Neural cell (in vitro differentiated cells): Measurements from ENCODE around the gene NCK2. TPM values are rescaled to one million over a fixed set of nuclear protein-coding genes. Genes with fewer than 3 reads are reported as not detected.

Experiments used
- H2AFZ ChIP-seq: fragments of 200-600, 300-800 bp; sonication (generic), shearing (Covaris generic); 2 replicates; pipeline ENCODE4 v1.6.0; 2014; ENCODE audit warnings: low read depth, mild to moderate bottlenecking, antibody characterized with exemption, low read length, moderate library complexity
- H3F3A ChIP-seq: fragments of 200-600 bp; shearing (Covaris generic); 2 replicates; pipeline ENCODE4 v1.6.1; 2016; ENCODE audit warnings: mild to moderate bottlenecking, moderate library complexity, mixed read lengths, antibody characterized with exemption, low read length; ENCODE audit not compliant: insufficient read depth, poor library complexity, severe bottlenecking
- H3K27ac ChIP-seq: fragments of 200-600, 300-800 bp; sonication (generic), shearing (Covaris generic); 2 replicates; pipeline ENCODE4 v1.5.1; 2014; ENCODE audit warnings: mild to moderate bottlenecking, low read length, moderate library complexity
- H3K27me3 ChIP-seq: fragments of 300-800, 200-600 bp; sonication (generic), shearing (Covaris generic); 2 replicates; pipeline ENCODE4 v1.6.0; 2014; ENCODE audit warnings: mild to moderate bottlenecking, low read depth, low read length, moderate library complexity; ENCODE audit not compliant: insufficient read depth
- H3K36me3 ChIP-seq: fragments of 300-800, 200-600 bp; sonication (generic), shearing (Covaris generic); 2 replicates; pipeline ENCODE4 v1.5.1; 2014; ENCODE audit warnings: mild to moderate bottlenecking, antibody characterized with exemption, low read length, moderate library complexity; ENCODE audit not compliant: insufficient read depth
- H3K4me2 ChIP-seq: fragments of 300-800, 200-600 bp; sonication (generic), shearing (Covaris generic); 2 replicates; pipeline ENCODE4 v1.6.0; 2014; ENCODE audit warnings: mild to moderate bottlenecking, low read length
- H3K4me3 ChIP-seq: fragments of 300-800, 200-600 bp; sonication (generic), shearing (Covaris generic); 2 replicates; pipeline ENCODE4 v1.5.1; 2014; ENCODE audit warnings: mild to moderate bottlenecking, low read length, moderate library complexity
- H3K79me2 ChIP-seq: fragments of 200-600 bp; shearing (Covaris generic); replicated peaks from 2 replicates; pipeline ENCODE4 v1.6.0; 2014; ENCODE audit warnings: mild to moderate bottlenecking, low read length, moderate library complexity; ENCODE audit not compliant: insufficient read depth
- H3K9ac ChIP-seq: fragments of 300-800, 200-600 bp; sonication (generic), shearing (Covaris generic); 2 replicates; pipeline ENCODE4 v1.6.1; 2016; ENCODE audit warnings: mild to moderate bottlenecking, low read length, mixed read lengths
- H3K9me2 ChIP-seq: fragments of 200-600 bp; shearing (Covaris generic); 2 replicates; pipeline ENCODE4 v1.6.1; 2016; ENCODE audit warnings: mild to moderate bottlenecking, low read length, mixed read lengths; ENCODE audit not compliant: insufficient read depth
- H3K9me3 ChIP-seq: fragments of 200-600, 300-800 bp; sonication (generic), shearing (Covaris generic); 2 replicates; pipeline ENCODE4 v1.6.1; 2016; ENCODE audit warnings: mild to moderate bottlenecking, mixed run types, low read length, moderate library complexity, mixed read lengths
- H4K20me1 ChIP-seq: fragments of 200-600 bp; shearing (Covaris generic); 2 replicates; pipeline ENCODE4 v1.6.1; 2016; ENCODE audit warnings: mild to moderate bottlenecking, mixed run types; ENCODE audit not compliant: insufficient read depth
- EP300 ChIP-seq: fragments of 450-650 bp; conservative IDR thresholded peaks from 2 replicates; pipeline ENCODE4 v1.6.1; 2014; ENCODE audit warnings: antibody characterized with exemption, mild to moderate bottlenecking, moderate library complexity; ENCODE audit not compliant: poor library complexity, severe bottlenecking
- EZH2 ChIP-seq: fragments of 200-600, 300-800 bp; shearing (Covaris generic), sonication (generic); IDR thresholded peaks from 2 replicates; pipeline ENCODE4 v1.6.1; 2014; ENCODE audit warnings: antibody characterized with exemption, low read length, borderline replicate concordance, mild to moderate bottlenecking; ENCODE audit not compliant: insufficient read depth, poor library complexity, severe bottlenecking
- MXI1 ChIP-seq: fragments of 450-650 bp; conservative IDR thresholded peaks from 2 replicates; pipeline ENCODE4 v1.6.1; 2014; ENCODE audit warnings: antibody characterized with exemption, mild to moderate bottlenecking; ENCODE audit not compliant: poor library complexity, severe bottlenecking
- POLR2AphosphoS5 ChIP-seq: IDR thresholded peaks from 2 replicates; pipeline ENCODE4 v1.6.1; 2012
- RAD21 ChIP-seq: fragments of 450-650 bp; conservative IDR thresholded peaks from 2 replicates; pipeline ENCODE4 v1.6.1; 2014; ENCODE audit warnings: antibody characterized with exemption, mild to moderate bottlenecking, moderate library complexity
- SMC3 ChIP-seq: fragments of 450-650 bp; conservative IDR thresholded peaks from 2 replicates; pipeline ENCODE4 v1.6.1; 2014; ENCODE audit warnings: antibody characterized with exemption, mild to moderate bottlenecking, moderate library complexity; ENCODE audit not compliant: poor library complexity
- TAF1 ChIP-seq: IDR thresholded peaks from 2 replicates; pipeline ENCODE4 v1.6.1; 2012; ENCODE audit warnings: low read depth
- polyA plus RNA-seq: library from polyadenylated mRNA; depleted of rRNA; stranded (reverse); fragments of >200 nt; gene quantifications from 2 replicates; pipeline ENCODE4 v1.2.3, GENCODE V29; 2014
- TF ChIP-seq, protein P1 (sequence below): IDR thresholded peaks from 2 replicates; pipeline ENCODE4 v1.6.1; 2012; ENCODE audit warnings: borderline replicate concordance
- TF ChIP-seq, protein P2 (sequence below): fragments of 450-650 bp; IDR thresholded peaks from 2 replicates; pipeline ENCODE4 v1.5.1; 2014; ENCODE audit warnings: antibody characterized with exemption, mild to moderate bottlenecking, moderate library complexity; ENCODE audit not compliant: poor library complexity, severe bottlenecking

NCK2 gene
- polyA plus RNA-seq, 1 donor from 2014 or later = 49.4 TPM

DNA sequence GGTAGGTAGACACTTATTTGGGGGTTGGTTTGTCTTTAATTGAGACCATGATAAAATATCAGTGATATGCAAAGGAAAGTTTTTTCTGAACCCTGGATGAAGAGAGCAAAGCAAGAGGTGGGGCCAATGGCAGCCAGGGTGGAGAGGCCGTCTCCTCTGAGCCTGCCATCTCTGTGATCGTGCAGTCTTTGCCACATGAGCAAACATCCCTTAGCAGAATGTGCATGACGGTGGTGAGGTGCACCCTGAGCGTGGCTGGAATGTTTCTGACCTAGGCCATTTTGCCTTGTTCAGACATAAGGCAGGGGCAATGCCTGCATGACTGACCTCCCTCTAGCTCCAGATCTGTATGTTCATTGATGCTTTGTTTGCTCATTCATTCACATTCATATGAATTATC is 6.0 kb downstream of the NCK2 start:
- no peak overlapping the region for H3K27ac ChIP-seq
- H3K36me3 ChIP-seq = no peaks in the 10 kb centered on the region
- peaks cover 6% of the 10 kb centered on the region for H4K20me1 ChIP-seq
- no peak overlapping the region for H3K4me3 ChIP-seq
- H3K27me3 ChIP-seq = no peaks in the 10 kb centered on the region
- H3K9me2 ChIP-seq = no peaks in the 10 kb centered on the region
- TF ChIP-seq, protein P1, sequence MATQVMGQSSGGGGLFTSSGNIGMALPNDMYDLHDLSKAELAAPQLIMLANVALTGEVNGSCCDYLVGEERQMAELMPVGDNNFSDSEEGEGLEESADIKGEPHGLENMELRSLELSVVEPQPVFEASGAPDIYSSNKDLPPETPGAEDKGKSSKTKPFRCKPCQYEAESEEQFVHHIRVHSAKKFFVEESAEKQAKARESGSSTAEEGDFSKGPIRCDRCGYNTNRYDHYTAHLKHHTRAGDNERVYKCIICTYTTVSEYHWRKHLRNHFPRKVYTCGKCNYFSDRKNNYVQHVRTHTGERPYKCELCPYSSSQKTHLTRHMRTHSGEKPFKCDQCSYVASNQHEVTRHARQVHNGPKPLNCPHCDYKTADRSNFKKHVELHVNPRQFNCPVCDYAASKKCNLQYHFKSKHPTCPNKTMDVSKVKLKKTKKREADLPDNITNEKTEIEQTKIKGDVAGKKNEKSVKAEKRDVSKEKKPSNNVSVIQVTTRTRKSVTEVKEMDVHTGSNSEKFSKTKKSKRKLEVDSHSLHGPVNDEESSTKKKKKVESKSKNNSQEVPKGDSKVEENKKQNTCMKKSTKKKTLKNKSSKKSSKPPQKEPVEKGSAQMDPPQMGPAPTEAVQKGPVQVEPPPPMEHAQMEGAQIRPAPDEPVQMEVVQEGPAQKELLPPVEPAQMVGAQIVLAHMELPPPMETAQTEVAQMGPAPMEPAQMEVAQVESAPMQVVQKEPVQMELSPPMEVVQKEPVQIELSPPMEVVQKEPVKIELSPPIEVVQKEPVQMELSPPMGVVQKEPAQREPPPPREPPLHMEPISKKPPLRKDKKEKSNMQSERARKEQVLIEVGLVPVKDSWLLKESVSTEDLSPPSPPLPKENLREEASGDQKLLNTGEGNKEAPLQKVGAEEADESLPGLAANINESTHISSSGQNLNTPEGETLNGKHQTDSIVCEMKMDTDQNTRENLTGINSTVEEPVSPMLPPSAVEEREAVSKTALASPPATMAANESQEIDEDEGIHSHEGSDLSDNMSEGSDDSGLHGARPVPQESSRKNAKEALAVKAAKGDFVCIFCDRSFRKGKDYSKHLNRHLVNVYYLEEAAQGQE = no peak
- TF ChIP-seq SMC3 (no peak), POLR2AphosphoS5 (no peak), RAD21 (no peak), MXI1 (no peak), EZH2 (no peak), EP300 (no peak), TAF1 (no peak)
- TF ChIP-seq, protein P2, sequence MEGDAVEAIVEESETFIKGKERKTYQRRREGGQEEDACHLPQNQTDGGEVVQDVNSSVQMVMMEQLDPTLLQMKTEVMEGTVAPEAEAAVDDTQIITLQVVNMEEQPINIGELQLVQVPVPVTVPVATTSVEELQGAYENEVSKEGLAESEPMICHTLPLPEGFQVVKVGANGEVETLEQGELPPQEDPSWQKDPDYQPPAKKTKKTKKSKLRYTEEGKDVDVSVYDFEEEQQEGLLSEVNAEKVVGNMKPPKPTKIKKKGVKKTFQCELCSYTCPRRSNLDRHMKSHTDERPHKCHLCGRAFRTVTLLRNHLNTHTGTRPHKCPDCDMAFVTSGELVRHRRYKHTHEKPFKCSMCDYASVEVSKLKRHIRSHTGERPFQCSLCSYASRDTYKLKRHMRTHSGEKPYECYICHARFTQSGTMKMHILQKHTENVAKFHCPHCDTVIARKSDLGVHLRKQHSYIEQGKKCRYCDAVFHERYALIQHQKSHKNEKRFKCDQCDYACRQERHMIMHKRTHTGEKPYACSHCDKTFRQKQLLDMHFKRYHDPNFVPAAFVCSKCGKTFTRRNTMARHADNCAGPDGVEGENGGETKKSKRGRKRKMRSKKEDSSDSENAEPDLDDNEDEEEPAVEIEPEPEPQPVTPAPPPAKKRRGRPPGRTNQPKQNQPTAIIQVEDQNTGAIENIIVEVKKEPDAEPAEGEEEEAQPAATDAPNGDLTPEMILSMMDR = no peak
- peaks cover 99% of the 10 kb centered on the region for H3K79me2 ChIP-seq
- no peaks in the 10 kb centered on the region for H3K9me3 ChIP-seq
- no peak overlapping the region for H2AFZ ChIP-seq
- H3F3A ChIP-seq = no peaks in the 10 kb centered on the region
- H3K9ac ChIP-seq = no peak overlapping the region
- no peak overlapping the region for H3K4me2 ChIP-seq

DNA sequence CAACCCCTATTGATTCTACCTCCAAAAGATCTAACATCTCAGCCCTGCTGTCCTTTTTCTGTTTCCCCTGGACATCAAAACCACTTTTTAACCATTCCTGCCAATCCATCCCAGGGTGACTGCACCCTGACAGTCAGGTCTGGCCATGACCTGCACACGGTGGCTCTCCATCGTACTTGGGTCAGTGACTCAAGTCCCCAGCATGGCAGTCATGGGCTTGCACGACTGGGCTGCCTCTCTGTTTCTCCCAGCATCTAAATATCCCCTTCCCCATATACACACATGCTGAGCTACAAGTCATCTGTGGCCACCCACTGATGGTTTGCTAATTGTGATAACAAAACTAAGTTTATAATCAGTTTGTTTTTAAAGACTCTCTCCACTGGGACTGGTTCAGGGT is 6.6 kb downstream of the NCK2 start:
- Histone ChIP-seq H3K36me3 (no peaks in the 10 kb centered on the region), H3K27me3 (no peaks in the 10 kb centered on the region), H3K9me3 (no peaks in the 10 kb centered on the region), H3K9ac (no peak overlapping the region), H3K79me2 (peaks cover 98% of the 10 kb centered on the region), H3K9me2 (no peaks in the 10 kb centered on the region), H3F3A (no peaks in the 10 kb centered on the region), H4K20me1 (peaks cover 6% of the 10 kb centered on the region), H3K27ac (no peak overlapping the region), H3K4me2 (no peak overlapping the region), H2AFZ (no peak overlapping the region), H3K4me3 (no peak overlapping the region)
- no peak for TF ChIP-seq EZH2
- no peak for TF ChIP-seq TAF1
- TF ChIP-seq, protein P2 = no peak
- TF ChIP-seq EP300 = no peak
- TF ChIP-seq, protein P1 = no peak
- TF ChIP-seq RAD21 = no peak
- no peak for TF ChIP-seq MXI1
- TF ChIP-seq POLR2AphosphoS5 = no peak
- no peak for TF ChIP-seq SMC3
